Measurements from ENCODE around the gene MTIF2. TPM values are rescaled to one million over a fixed set of nuclear protein-coding genes. Genes with fewer than 3 reads are reported as not detected.

The MTIF2 gene
- polyA plus RNA-seq, 3 donors, result 8.1 to 12.5 (median 11.7) TPM

DNA sequence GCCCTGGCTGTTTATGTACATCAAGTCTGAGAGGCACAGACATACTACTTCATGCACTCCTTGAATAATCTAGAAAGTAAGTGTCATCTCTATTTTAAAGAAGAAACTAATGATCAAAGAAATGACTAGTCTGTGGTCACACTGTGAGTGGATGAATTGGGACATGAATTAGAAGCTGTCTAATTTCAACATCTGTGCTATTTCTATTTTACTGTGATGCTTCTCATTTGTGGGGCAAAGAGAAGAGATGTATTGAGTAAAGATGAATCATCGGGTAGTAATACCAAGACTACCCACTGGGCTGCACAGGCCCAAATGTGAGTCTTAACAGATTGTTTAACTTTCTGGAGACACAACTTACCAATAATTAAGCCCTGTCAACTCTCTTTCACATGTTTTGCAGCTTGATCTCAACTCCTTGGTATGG lies 42.4 kb upstream of the MTIF2 start:
- H3K36me3 Mint-ChIP-seq, result peaks cover 72 to 91% of the 10 kb centered on the region in 2 donors
- Histone ChIP-seq H3K9ac (ENCODE audit: insufficient read depth, low read length, poor library complexity, severe bottlenecking) (no peak overlapping the region), H3K4me1 (ENCODE audit: control insufficient read depth in 1 of 2, insufficient read depth in 2 of 2, low read length in 2 of 2) (no peaks in the 10 kb centered on the region), H3K36me3 (replicated peaks in 1 of 2; ENCODE audit: control insufficient read depth in 1 of 2, insufficient read depth in 2 of 2, low read length in 2 of 2) (peaks cover 88 to 97% of the 10 kb centered on the region in 2 donors), H3K9me3 (replicated peaks in 1 of 2; ENCODE audit: control insufficient read depth in 1 of 2, insufficient read depth in 1 of 2, low read length in 2 of 2) (no peaks in the 10 kb centered on the region), H3K79me2 (ENCODE audit: insufficient read depth, low read length) (no peaks in the 10 kb centered on the region), H4K20me1 (ENCODE audit: insufficient read depth, low read length) (no peaks in the 10 kb centered on the region), H3K4me3 (replicated peaks in 1 of 3; ENCODE audit: low read depth in 2 of 3, low read length in 3 of 3) (no peak overlapping the region), H3K27ac (ENCODE audit: low read depth in 1 of 2, low read length in 2 of 2) (peak overlapping the region in 1 of 2 donors; percentile 1), H2AFZ (ENCODE audit: insufficient read depth, low read depth, low read length, poor library complexity, severe bottlenecking) (no peak overlapping the region), H3K27me3 (ENCODE audit: control insufficient read depth in 2 of 2, insufficient read depth in 2 of 2, low read length in 2 of 2) (no peaks in the 10 kb centered on the region), H3K4me2 (replicated peaks; ENCODE audit: extremely low read depth, low read length, poor library complexity, severe bottlenecking) (no peak overlapping the region)
- WGBS (ENCODE audit: insufficient coverage), result no CpG with 5 or more reads among the region's 1 CpG
- H3K4me1 Mint-ChIP-seq, result no peaks in the 10 kb centered on the region
- H3K9me3 Mint-ChIP-seq, result no peaks in the 10 kb centered on the region
- peak; percentile 21 for TF ChIP-seq CTCF (IDR thresholded peaks at IDR 0.05)
- H3K4me3 Mint-ChIP-seq, result no peak overlapping the region
- H3K27ac Mint-ChIP-seq, result peak overlapping the region in 1 of 7 donors; percentile 15
- H3K27me3 Mint-ChIP-seq (ENCODE audit: low read depth in 3 of 3), result no peaks in the 10 kb centered on the region
- intact Hi-C loops (cut with micrococcal nuclease), result no loop called here
- DNase-seq, result peak in 2 of 3 donors; percentile 8 to 18

GRCh38 chr2:55309446-55309845 lies 40.4 kb upstream of the MTIF2 start:
- Histone ChIP-seq H4K20me1 (ENCODE audit: insufficient read depth, low read length) (no peaks in the 10 kb centered on the region), H3K9ac (ENCODE audit: insufficient read depth, low read length, poor library complexity, severe bottlenecking) (no peak overlapping the region), H3K36me3 (replicated peaks in 1 of 2; ENCODE audit: control insufficient read depth in 1 of 2, insufficient read depth in 2 of 2, low read length in 2 of 2) (peaks cover 87 to 96% of the 10 kb centered on the region in 2 donors), H3K4me2 (replicated peaks; ENCODE audit: extremely low read depth, low read length, poor library complexity, severe bottlenecking) (no peak overlapping the region), H3K4me3 (replicated peaks in 1 of 3; ENCODE audit: low read depth in 2 of 3, low read length in 3 of 3) (no peak overlapping the region), H3K27me3 (ENCODE audit: control insufficient read depth in 2 of 2, insufficient read depth in 2 of 2, low read length in 2 of 2) (no peaks in the 10 kb centered on the region), H2AFZ (ENCODE audit: insufficient read depth, low read depth, low read length, poor library complexity, severe bottlenecking) (no peak overlapping the region), H3K9me3 (replicated peaks in 1 of 2; ENCODE audit: control insufficient read depth in 1 of 2, insufficient read depth in 1 of 2, low read length in 2 of 2) (no peaks in the 10 kb centered on the region), H3K79me2 (ENCODE audit: insufficient read depth, low read length) (no peaks in the 10 kb centered on the region), H3K4me1 (ENCODE audit: control insufficient read depth in 1 of 2, insufficient read depth in 2 of 2, low read length in 2 of 2) (no peaks in the 10 kb centered on the region), H3K27ac (ENCODE audit: low read depth in 1 of 2, low read length in 2 of 2) (no peak overlapping the region)
- no CpG with 5 or more reads among the region's 2 CpGs for WGBS (ENCODE audit: insufficient coverage)
- Mint-ChIP-seq H3K9me3 (no peaks in the 10 kb centered on the region), H3K36me3 (peaks cover 67 to 81% of the 10 kb centered on the region in 2 donors), H3K27ac (no peak overlapping the region), H3K27me3 (ENCODE audit: low read depth in 3 of 3) (no peaks in the 10 kb centered on the region), H3K4me1 (no peaks in the 10 kb centered on the region), H3K4me3 (no peak overlapping the region)
- no peak for DNase-seq
- TF ChIP-seq CTCF (IDR thresholded peaks at IDR 0.05), result no peak
- intact Hi-C loops (cut with micrococcal nuclease), result no loop called here
